Neutrophil (primary cell): ENCODE data around the gene NIT2.

Source experiments
- H3K27ac ChIP-seq: fragments of 200-600 bp; sonication (generic); 2 replicates; pipeline ENCODE4 v1.5.1; 2016; ENCODE audit warnings: mild to moderate bottlenecking, moderate library complexity
- H3K27me3 ChIP-seq: fragments of 200-600 bp; sonication (generic); 2 replicates; pipeline ENCODE4 v1.6.0; 2016; ENCODE audit warnings: mild to moderate bottlenecking
- H3K36me3 ChIP-seq: fragments of 200-600 bp; sonication (generic); 2 replicates; pipeline ENCODE4 v1.5.1; 2017
- H3K4me1 ChIP-seq, 2 experiments: fragments of 200-600 bp in 1 of 2; sonication (generic) in 1 of 2; 1 replicate in 1 of 2; 2 replicates in 1 of 2; pipeline versions ENCODE4 v1.5.1 to v1.6.1; 2013 to 2016; ENCODE audit warnings: low read depth in 1 of 2, low read length in 1 of 2, mild to moderate bottlenecking in 1 of 2, moderate library complexity in 1 of 2; ENCODE audit not compliant: control insufficient read depth in 1 of 2, insufficient read depth in 1 of 2
- H3K4me3 ChIP-seq, 2 experiments: fragments of 200-600 bp in 1 of 2; sonication (generic) in 1 of 2; 1 replicate in 1 of 2; 2 replicates in 1 of 2; pipeline ENCODE4 v1.5.1; 2013 to 2016; ENCODE audit warnings: low read depth in 1 of 2, low read length in 1 of 2, mild to moderate bottlenecking in 1 of 2, moderate library complexity in 1 of 2
- H3K9me3 ChIP-seq: fragments of 200-600 bp; sonication (generic); 2 replicates; pipeline ENCODE4 v1.5.1; 2016
- TF ChIP-seq, protein P1 (sequence below): fragments of 200-600 bp; sonication (generic); IDR thresholded peaks from 2 replicates; pipeline ENCODE4 v1.5.1; 2016; ENCODE audit warnings: antibody characterized with exemption

The NIT2 gene

GRCh38 chr3:100299016-100299415 lies 35.5 kb upstream of the NIT2 start:
- H3K4me1 ChIP-seq = peaks cover 0 to 3% of the 10 kb centered on the region in 2 experiments
- peaks cover 92% of the 10 kb centered on the region for H3K36me3 ChIP-seq
- no peaks in the 10 kb centered on the region for H3K27me3 ChIP-seq
- no peak overlapping the region for H3K4me3 ChIP-seq
- no peaks in the 10 kb centered on the region for H3K9me3 ChIP-seq
- H3K27ac ChIP-seq = no peak overlapping the region
- TF ChIP-seq, protein P1, sequence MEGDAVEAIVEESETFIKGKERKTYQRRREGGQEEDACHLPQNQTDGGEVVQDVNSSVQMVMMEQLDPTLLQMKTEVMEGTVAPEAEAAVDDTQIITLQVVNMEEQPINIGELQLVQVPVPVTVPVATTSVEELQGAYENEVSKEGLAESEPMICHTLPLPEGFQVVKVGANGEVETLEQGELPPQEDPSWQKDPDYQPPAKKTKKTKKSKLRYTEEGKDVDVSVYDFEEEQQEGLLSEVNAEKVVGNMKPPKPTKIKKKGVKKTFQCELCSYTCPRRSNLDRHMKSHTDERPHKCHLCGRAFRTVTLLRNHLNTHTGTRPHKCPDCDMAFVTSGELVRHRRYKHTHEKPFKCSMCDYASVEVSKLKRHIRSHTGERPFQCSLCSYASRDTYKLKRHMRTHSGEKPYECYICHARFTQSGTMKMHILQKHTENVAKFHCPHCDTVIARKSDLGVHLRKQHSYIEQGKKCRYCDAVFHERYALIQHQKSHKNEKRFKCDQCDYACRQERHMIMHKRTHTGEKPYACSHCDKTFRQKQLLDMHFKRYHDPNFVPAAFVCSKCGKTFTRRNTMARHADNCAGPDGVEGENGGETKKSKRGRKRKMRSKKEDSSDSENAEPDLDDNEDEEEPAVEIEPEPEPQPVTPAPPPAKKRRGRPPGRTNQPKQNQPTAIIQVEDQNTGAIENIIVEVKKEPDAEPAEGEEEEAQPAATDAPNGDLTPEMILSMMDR = no peak

GRCh38 chr3:100306695-100307094 lies 27.9 kb upstream of the NIT2 start:
- no peak overlapping the region for H3K27ac ChIP-seq
- no peak overlapping the region for H3K4me3 ChIP-seq
- TF ChIP-seq, protein P1 = no peak
- no peaks in the 10 kb centered on the region for H3K27me3 ChIP-seq
- no peaks in the 10 kb centered on the region for H3K9me3 ChIP-seq
- H3K36me3 ChIP-seq = peaks cover 89% of the 10 kb centered on the region
- H3K4me1 ChIP-seq = no peaks in the 10 kb centered on the region

- Histone ChIP-seq H3K27me3 (no peaks in the 10 kb centered on the region), H3K36me3 (peaks cover 80% of the 10 kb centered on the region), H3K27ac (no peak overlapping the region), H3K4me3 (no peak overlapping the region), H3K9me3 (no peaks in the 10 kb centered on the region), H3K4me1 (no peaks in the 10 kb centered on the region)
- TF ChIP-seq, protein P1 = no peak
These were observed 24.1 kb upstream of the NIT2 start for GRCh38 chr3:100310355-100310965.

- Histone ChIP-seq H3K36me3 (peaks cover 79% of the 10 kb centered on the region), H3K4me1 (no peaks in the 10 kb centered on the region), H3K9me3 (no peaks in the 10 kb centered on the region), H3K4me3 (no peak overlapping the region), H3K27me3 (no peaks in the 10 kb centered on the region), H3K27ac (no peak overlapping the region)
- TF ChIP-seq, protein P1 = no peak
These were observed 23.5 kb upstream of the NIT2 start for GRCh38 chr3:100311011-100311410.

GRCh38 chr3:100316641-100317069 lies 17.9 kb upstream of the NIT2 start:
- Histone ChIP-seq H3K9me3 (no peaks in the 10 kb centered on the region), H3K4me3 (no peak overlapping the region), H3K27me3 (no peaks in the 10 kb centered on the region), H3K27ac (no peak overlapping the region), H3K4me1 (no peaks in the 10 kb centered on the region), H3K36me3 (peaks cover 63% of the 10 kb centered on the region)
- TF ChIP-seq, protein P1 = no peak
